K562 (cell line): ENCODE measurements around the gene NTSR1. TPM values are rescaled to one million over a fixed set of nuclear protein-coding genes. Genes with fewer than 3 reads are reported as not detected.

Experiments used
- CHD7 ChIP-seq: fragments of 200-600 bp; sonication (generic); IDR thresholded peaks from one replicate; pipeline ENCODE4 v1.6.1; 2012; ENCODE audit warnings: mild to moderate bottlenecking, low read depth, low read length, inconsistent platforms
- CREM ChIP-seq: IDR thresholded peaks from 2 replicates; pipeline ENCODE4 v1.6.1; 2014; ENCODE audit warnings: antibody characterized with exemption, low read depth
- GABPA ChIP-seq: fragments of 200-800 bp; sonication (Bioruptor generic); conservative IDR thresholded peaks from 2 replicates; pipeline ENCODE4 v1.6.1; 2016; ENCODE audit warnings: low read depth, missing genetic modification characterization, missing compliant biosample characterization
- PRDM10 ChIP-seq: fragments of 450-650 bp; IDR thresholded peaks from 2 replicates; pipeline ENCODE4 v1.6.1; 2018; ENCODE audit not compliant: partially characterized antibody
- ZMIZ1 ChIP-seq, 2 experiments: fragments of 150-350 bp in 1 of 2; IDR thresholded peaks; 2 replicates each; pipeline ENCODE4 v1.6.1; 2012 to 2016; ENCODE audit warnings: low read depth in 2 of 2, low read length in 2 of 2, mild to moderate bottlenecking in 1 of 2, moderate library complexity in 1 of 2
- ZNF408 ChIP-seq: fragments of 250-450 bp; sonication (Bioruptor Pico); IDR thresholded peaks from 2 replicates; pipeline ENCODE4 v1.4.0; 2020; ENCODE audit warnings: low read depth, mild to moderate bottlenecking, moderate library complexity
- polyA plus RNA-seq, 8 experiments: library from polyadenylated mRNA; depleted of rRNA in 4 of 8; stranded (reverse) in 5 of 8; unstranded in 3 of 8; fragments of >200 nt; fragmentation: Nextera tagmentation in 2 of 8; fragmentation: Illumina TruSeq in 1 of 8; extraction: Ambion mirVana in 2 of 8; extraction: Trizol in 1 of 8; gene quantifications; 2 replicates each; pipeline versions ENCODE4 v1.2.1 to v1.2.3, GENCODE V29; 2011 to 2014; ENCODE audit warnings: inconsistent platforms in 1 of 8, missing spikeins in 1 of 8
- total RNA-seq, 7 experiments: library from RNA; depleted of rRNA in 6 of 7; stranded (reverse); fragments of >200 nt in 6 of 7; fragmentation: Illumina TruSeq in 2 of 7; extraction: Trizol in 2 of 7; gene quantifications; 2 replicates each; pipeline versions ENCODE4 v1.2.1 to v1.2.3, GENCODE V29; 2011 to 2021; ENCODE audit warnings: low replicate concordance in 1 of 7

NTSR1 gene
- total and polyA plus RNA-seq, 9 of the 15 experiments (the other 6 are each of a cell fraction or from before 2014, with no cell fraction given): 0.04 to 0.40 (median 0.13) TPM; not detected in 3

DNA sequence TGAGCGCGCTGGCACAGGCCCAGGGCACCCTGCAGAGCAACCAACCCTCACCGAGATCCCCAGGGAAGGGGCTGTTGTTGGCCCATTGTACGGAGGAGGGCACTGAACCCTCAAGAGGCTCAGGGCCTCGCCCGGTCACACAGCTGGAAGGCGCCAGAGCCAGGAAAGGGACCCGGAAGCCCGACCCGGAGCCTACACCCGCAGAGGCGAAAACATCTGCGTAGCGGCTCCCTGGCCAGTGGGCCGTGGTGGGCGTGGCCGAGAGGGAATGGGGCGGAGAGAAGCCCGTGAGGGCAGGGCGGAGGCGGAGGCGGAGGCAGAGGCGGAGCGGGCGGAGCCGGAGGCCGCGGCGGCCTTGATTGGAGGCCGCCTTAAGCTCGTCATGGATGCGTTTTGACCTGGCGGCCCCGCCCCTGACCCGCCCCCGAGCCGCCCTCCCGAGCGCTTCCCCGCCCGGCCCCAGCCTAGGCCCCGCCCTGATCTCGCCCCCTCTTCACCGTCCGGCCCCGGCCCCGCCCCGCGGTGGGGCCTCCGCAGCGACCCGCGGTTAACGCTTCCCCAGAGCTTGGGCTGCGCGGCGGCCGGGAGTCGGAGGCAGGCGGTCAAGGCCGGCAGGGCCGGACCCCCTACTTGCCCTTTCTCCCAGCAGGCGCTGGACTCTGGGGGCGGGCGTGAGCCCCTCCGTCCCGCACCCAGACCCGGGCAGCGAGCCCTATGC is 85.5 kb downstream of the NTSR1 start (continued):
- TF ChIP-seq PRDM10: no peak
- TF ChIP-seq CHD7: no peak
- peak; percentile 67 for TF ChIP-seq GABPA (tag)
- TF ChIP-seq ZMIZ1 (IDR thresholded peaks at IDR 0.05; ENCODE audit: low read depth in 2 of 2, low read length in 2 of 2): no peak
- TF ChIP-seq CREM: peak; percentile 71
- TF ChIP-seq ZNF408 (CRISPR knock-in tag): no peak
